GM19438 (cell line): ENCODE results near the gene DAZAP1.
"Not testable (repeated sequence)": the region's sequence is repeated elsewhere in the genome, so short reads cannot be mapped to it uniquely, and the experiment has no call there.

Experiments used
- ATAC-seq: cut with Tn5 transposase; IDR thresholded peaks from one replicate; pipeline ENCODE4 v1.9.1; 2021; ENCODE audit warnings: low read depth; ENCODE audit not compliant: unreplicated experiment

The DAZAP1 gene

DNA sequence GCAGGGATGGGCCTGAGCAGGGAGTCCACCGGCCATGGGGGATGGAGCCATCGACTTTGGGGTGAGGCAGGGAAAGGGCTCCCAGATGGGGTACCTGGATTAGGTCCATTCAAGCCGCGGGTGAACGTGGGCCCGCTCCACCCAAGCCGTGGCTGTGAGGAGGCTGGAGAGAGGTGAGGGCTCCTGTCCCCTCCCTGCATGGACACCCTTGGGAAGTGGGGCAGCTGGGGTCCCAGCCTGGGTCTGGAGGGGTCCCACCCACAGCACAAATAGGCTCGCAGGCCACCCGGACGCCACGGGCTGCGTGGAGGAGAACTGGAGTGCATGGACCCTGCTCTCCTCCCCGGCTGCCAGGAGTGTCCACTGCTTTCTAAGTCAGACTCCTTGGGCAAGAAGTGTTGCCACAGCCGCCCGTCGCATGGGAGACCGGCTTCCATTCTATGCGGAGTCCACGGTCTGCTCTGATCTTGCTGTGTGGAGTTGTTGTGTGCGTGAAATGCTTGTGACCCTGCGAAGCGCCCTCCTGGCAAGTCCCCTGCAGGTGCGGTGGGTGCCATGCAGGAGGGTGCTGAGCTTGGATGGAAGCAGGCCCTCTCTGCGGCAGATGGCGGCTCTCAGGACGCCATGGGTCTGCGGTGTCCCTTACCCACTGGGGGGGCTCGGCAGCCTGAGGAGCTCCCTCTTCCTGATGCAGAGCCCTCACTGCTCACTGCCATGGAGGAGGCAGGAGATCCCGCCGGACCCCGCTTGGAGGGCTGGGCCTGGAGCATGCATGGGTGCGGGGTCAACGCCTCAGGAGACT is 2.0 kb downstream of the DAZAP1 start:
- no peak for ATAC-seq

DNA sequence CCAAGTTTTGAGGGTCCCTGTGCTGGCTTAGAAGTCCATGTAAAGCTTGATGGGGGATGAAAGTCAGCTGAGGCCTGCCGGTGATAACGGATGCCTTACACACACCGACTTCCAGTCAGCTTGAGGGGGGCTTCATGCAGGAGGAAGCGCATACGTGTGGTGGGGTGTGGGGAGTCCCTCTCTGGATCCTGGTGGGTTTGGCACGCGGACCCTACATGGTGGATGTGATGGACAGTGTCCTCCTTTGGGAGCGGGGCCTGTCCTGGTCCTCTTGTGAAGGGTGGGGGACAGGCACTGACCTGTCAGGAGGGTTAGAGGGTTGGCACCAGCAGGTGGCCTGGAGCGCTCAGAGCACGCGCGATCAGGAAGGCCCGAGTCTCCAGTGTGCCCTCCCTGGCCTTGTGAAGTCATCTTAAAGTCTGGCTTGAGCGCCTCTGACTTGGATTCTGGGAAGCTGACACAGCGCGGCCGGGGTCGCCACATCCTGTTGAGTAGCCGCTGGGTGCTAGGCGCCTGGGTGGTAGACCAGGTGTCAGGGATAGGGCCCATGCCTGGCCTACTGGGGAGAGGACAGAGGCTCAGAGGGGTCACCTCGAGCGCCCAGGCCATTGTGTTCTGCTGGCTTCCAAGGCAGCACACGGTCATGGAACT is 2.9 kb downstream of the DAZAP1 start:
- no peak for ATAC-seq

DNA sequence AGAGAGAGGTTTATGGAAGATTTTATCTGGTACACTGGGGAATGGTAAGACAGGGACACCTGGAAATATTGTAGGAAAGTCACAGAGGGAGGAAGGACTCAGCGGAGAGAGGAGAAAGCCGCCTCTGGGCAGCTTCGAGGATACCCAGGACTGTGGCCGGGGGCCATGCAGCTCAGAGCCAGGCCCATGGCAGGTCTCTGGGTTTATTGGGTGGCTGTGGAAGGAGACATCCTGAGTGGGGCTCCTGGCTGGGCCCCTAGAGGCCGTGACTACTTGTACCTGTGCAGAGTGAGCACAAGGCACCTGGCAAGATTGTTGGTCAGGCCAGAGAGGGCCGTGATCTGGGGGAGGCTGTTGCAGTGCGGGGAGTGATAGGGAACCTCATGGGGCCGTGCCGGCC is 3.4 kb downstream of the DAZAP1 start:
- no peak for ATAC-seq

DNA sequence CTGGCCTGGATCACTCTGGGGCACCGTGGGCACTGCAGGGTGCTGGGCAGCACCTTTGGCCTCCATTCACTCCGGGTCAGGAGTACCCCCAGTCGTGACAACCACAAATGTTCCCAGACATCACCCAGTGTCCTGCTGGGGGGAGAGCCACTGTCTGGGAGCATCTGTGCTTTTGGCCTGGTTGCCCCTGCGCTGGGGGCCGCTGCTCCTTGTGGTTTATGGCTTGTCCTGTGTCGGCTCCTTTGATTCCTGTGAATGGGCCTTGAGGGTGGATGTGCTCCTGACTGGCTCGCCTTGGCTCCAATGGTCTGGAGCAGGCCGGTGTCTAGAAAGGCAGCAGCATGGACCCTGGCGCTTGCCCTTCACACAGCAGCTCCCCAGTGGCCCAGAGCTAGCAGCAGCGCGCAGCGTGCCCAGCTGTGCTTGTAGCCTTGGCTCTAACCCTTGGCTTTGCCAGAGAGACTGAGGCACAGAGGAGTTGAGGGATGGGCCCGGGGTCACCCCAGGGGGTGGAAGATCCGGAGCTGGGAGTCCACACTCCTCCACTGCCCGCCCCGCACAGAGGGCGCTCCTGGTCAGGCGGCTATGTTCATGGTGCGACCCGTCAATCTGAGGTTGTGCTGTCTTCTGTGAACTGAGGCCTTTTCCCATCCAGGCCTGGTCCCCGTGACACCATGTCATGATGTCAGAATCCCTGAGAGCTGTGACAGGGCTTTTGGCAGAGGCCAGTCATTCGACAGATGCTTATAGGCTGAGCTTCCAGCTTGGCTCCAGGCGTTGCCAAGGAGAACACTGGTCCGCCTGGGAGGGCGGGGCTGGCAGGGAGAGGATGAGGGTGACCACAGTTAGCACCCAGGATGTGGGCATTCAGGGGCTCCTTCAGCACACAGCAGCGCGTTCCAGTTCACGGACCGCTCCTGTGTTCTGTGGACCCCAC is 4.1 kb downstream of the DAZAP1 start:
- ATAC-seq: no peak

DNA sequence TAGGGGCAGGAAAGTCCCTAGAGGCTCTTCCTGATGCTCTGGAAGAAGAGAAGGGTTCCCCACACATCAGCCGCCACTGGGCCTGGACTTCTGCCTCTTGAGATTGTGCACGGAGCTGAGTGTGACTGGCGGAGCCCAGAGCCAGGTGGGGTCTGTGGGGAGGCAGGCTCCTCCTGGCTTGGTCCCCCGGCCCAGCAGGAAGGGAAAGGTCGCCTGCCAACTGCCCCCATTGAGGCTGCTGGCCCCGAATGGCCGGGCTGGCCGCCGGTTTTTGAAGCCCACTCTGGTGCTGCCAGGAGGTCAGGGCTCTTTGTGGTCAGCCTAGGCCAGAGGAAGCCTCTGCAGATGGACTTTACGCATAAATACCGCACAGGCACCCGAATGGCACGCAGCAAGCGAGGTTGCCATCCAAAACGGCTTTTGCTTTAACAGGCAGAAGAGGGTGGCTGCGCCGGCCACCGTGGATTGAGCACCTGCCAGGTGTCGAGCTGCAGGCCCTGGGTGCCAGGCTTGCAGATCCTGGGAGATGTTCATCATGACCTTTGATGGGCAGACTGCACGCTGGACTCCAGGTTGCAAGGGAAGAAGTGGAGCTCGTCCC is 5.0 kb downstream of the DAZAP1 start:
- no peak for ATAC-seq

DNA sequence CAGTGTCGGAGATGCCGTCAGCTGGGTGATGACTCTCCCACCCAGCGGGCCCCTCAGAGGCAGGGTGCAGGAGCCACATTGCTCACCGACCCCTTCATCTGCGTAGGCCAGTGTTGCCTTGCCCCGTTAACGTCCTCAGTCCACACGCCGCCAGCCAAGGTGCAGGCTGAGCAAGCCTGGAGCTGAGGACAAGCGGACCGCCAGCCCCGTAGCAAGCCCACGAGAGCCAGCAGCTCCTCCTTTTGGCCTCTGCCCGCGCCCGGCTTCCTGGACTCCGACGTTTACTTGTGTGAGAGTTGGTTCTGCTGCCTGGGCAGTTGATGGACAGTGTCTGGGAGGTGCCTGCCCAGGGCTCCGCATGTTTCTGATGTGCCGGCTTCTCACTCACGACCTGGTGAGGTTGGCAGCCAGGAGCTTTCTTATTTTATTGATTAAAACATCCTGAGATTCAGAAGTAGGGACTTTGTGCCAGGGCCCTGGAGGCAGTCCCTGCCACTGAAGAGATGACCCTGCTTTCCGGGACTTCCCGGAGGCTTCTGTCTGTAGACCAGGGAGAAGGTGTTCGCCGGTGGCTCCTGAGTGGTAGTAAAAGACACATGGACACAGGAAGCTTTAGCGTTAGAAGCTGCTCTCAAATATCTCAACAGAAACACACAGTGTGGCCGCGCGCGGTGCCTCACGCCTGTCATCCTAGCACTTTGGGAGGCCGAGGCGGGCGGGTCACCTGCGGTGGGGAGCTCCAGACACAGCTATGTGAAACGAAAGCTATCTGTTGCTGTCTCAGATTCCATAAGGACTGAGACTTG is 5.8 kb downstream of the DAZAP1 start:
- ATAC-seq: no peak

DNA sequence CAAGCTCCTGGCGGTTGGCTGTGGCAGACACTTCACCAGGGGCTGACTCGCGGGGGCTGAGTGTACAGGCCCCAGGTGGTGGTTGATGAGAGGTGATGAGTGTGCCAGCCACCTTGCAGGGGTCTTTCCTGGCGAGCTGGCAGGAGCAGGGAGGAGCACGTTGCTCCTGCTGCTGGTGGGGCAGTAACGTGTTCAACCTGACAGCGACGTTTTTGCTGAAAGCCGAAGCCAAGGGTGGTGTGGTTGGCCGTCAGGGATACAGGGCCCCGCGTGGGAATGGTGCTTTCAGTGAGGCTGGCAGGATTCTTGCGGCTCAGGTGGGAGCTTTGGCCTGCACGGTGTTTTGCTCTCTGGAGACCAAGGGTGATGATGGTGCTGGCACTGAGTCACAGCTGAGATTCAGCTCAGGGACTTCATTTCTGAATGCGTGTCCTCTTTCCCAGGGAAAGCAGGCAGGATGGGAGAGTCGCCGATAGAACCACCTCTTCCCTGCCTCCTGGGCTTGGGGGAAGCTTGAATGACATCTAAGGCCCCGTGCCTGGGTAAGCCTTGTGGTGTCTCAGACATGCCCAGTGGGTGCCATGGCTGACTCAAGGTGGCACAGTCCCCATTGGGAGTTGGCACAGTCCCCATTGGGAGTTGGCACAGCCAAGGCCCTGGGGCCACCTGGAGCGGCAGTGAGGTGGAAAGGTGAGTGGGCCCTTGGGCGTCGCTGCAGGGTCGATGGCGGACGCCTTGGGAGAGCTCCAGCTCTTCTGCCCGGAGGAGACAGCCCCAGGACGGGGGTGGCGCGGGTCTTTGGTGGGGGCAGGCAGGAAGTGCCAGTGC is 8.8 kb downstream of the DAZAP1 start:
- no peak for ATAC-seq

DNA sequence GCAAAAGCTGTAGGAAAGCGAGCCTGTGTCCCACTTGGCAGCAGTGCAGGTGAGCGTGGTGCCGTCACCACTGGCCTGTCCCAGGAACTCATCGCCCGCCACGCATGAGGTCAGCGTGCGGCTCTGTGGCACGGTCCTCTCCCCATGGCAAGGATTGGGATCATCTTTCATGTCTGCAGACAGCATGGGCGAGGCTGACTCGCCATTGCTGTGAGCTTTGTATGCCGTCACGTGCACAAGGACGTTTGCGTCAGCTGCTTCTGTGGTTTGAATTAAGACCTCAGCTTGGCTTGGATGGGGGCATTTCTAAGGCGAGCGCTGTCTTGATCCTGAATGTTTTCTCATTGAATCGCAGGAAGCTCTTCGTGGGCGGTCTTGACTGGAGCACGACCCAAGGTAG is 9.8 kb downstream of the DAZAP1 start:
- ATAC-seq: no peak

DNA sequence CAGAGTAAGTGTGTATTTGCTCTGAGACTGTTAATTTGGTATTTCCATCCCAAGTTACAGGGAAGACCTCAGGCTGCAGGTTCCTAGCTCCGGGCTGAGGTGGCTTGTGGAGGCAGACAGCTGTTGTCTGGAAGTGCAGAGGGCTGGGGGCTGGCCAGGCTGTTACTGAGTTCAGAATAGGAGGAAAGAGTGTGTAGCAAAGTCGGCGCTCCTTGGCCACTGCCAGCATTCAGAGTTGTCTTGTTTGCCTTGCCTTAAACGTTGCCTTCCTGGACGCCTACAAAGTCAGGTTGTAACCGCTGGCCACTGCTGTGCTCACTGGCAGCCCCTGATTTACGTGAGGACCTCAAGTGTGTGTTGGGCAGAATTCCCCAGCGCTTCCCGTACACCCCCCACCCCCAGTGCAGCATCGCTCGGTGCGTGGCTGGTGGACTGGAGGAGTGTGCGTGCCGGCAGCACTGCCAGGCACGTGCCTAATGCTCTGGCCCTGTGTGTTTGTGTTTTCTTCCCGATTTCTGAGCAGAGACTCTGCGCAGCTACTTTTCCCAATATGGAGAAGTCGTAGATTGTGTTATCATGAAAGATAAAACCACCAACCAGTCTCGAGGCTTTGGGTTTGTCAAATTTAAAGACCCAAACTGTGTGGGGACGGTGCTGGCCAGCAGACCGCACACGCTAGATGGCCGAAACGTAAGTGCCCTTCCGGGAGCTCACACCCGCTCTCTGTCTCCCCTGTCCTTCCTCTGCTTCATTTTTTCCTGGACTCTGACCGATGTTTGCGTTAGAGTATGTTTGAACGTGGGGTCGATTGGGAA is 10.5 kb downstream of the DAZAP1 start:
- ATAC-seq: no peak

DNA sequence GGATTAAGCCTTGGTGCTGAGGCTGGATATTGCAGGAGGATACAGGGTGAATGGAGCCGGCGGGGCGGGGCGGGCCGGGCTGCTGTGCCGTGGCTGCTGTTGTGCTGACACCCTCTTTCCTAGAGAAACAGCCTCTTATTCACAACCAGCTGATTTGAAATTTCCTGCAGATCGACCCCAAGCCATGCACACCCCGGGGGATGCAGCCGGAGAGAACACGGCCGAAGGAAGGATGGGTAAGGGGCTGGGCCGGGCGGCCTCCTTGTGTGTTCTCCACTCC is 11.1 kb downstream of the DAZAP1 start:
- ATAC-seq: no peak

DNA sequence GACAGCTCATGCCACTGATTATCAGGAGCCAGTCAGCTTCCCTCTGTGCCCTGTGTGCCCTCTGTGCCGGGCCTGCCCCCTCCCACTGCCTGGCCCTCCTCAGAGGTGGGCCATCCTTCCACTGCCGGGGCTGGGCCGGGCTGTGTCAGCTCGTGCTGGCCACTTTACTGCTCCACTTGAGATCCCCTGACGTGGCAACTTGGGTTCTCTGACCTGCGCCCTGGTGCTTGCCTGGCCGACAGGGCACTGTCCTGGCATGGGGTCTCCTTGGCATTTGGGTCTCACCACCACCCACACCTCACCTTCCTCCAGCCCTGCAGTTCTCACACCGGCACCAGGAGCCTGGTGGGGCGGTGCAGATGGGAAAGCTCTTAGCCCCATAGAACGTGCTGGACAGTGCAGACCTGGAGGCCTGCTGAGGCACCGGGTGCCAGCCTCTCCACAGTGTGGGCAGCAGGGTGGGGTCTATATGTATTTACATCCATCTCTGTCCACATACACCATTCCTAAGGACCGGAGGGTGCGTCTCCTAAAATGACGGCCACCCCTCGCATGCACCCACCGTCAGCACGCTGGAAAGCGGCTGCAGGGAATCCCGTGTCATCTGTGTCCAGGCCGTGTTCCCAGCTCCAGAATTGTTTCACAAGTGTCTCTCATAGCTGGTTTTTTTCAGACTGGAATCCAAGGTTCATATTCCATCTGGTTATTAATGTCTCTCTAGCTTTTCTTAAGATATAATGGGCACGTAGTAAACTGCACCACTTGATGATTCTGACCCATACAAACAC is 11.8 kb downstream of the DAZAP1 start:
- no peak for ATAC-seq

DNA sequence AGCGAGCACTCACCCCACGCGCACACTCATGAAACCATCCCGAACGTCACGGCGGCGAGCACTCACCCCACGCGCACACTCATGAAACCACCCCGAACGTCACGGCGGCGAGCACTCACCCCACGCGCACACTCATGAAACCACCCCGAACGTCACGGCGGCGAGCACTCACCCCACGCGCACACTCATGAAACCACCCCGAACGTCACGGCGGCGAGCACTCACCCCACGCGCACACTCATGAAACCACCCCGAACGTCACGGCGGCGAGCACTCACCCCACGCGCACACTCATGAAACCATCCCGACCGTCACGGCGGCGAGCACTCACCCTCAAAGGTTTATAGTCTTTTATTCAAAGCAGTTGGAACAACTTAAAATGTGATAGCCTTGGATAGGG is 12.7 kb downstream of the DAZAP1 start:
- not testable (repeated sequence) for ATAC-seq

DNA sequence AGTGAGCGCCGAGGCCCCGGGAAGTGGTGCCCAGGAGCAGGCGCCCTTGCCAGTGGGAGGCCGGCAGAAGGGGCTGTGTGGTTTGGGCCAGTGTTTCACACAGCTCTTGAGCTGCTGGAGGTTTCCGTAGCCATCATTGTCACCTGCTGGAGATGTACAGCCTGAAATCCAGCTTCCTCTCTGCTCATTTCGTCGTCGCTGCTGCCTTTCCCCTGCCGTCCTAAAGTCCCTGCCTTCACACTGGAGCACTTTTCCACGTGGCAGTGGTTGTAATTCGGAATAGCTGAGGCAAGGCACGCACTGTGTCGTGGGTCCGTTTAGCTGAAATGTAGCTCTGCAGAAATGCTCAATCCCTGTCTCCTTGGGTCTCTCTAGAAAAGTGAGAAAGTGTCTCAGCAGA is 13.2 kb downstream of the DAZAP1 start:
- no peak for ATAC-seq

DNA sequence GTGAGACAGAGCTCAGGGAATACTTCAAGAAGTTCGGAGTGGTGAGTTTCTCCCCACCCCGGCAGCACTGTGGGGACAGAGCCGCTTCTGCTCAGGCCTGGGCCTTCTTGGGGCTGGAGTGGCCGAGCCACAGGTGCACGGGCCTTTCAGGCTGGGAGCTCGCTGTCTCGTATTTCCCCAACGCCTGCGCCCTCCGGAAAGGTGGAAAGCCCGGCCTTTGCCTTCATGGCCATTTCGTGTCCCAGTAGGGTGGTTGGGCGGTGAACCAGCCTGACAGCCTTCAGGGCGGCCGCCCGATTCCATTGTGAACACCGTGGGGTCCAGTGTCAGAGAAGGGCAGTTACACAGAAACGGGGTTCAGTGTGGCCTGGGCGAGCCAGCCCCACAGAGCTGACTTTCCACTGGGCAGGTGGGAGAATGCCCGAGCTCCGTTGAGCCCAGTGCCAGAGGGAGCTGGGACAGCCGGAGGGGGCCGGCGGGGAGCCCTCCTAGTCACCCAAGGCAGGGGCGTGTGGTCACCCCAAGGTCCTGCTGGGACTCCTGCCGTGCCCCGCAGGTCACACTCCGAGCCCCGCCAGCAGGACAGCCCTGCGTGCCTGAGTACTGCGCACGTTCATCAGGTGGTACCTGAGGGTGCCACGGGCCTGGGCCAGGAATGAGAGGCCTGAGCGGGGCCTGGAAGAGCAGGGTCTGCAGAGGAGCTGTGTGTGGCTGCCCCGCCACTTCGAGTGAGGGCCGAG is 14.0 kb downstream of the DAZAP1 start:
- ATAC-seq: no peak

DNA sequence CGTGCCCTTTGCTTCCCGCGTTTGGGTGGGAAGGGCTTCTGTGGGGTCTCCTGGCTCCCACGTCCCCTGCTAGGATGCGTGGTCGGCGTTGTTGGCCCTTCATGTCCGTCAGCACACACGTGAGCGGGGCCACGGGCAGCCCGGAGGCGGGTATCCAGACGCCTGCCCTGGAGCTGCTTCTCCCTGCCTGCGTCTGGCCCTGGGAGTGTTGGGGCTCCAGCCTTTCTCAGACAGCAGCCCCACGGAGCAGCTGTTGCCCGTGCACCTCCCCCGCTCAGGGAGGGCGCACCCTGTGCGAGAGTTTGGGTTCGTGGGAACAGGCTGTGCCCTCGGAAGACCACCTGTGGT is 14.5 kb downstream of the DAZAP1 start:
- ATAC-seq: no peak

DNA sequence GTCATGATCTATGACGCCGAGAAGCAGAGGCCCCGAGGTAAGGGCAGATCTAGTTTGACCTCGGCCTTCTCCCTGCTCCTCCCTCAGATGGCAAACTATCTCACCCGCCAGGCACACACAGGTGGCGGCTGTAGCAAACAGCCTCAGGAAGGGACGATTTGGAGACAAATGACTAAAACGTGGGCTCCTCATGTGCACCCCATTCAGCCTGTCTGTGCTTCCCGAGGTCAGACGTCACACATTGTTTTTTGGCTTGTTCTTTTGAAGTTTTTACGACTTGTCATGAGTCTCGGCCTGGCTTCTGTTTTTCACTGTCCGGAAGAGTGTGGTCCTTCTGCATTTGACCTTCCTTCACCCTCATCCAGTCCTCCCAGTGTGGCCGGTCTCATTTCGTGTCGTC is 15.0 kb downstream of the DAZAP1 start:
- no peak for ATAC-seq

DNA sequence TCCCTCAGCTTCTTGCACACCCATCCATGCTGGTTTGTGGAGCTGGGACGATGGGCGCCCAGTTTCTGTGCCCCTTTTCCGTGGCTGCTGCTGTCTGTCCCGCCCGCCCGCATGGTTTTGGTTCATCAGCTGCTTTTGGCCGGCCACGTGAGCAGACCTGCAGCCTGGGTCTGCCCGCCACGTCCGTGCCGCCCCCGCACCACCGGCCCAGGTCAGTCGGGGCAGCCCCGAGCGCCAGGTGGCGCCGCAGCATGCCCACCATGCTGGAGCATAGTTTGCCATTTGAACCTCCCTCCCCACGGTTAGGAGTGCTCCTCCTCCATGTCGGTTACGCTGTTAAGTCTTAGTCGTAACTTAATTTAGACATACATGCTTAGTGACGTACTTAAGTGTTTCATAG is 15.6 kb downstream of the DAZAP1 start:
- no peak for ATAC-seq
